GM10266 (cell line): Measurements from ENCODE around the gene KCNQ5.

Source experiments
- DNase-seq: peaks from one replicate; pipeline ENCODE4 v3.0.0; 2012; ENCODE audit errors: extremely low spot score
- TF ChIP-seq, protein P1 (sequence below): IDR thresholded peaks from 2 replicates; pipeline ENCODE4 v1.5.1; 2012; ENCODE audit warnings: mild to moderate bottlenecking, low read depth; ENCODE audit not compliant: control insufficient read depth, insufficient read depth; ENCODE audit errors: missing control alignments

KCNQ5 gene

DNA sequence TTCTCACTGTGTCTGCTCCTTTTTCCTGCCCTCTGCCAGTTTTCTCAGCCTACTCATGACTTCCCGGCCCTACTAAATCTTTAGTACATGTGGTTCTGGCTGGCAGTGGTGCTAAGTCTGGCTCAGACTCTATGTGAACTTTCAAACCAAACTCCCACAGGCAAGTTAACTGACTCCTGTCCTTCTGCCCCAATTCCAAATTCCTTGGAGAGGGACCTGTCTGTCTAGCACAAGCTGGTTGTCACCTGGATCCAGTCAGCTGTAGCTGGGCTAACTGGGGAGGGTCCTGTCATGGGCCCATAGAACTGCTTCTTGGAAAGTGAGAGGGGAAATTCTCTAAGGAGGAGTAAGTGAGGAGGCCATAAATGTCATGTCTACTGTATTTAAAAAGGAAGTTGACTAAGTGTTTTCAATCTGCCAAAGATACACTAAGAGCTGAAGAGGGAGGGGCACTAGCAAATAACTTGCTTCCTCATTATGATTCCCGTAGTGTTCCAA, 240.1 kb downstream of the KCNQ5 start:
- DNase-seq: peak; percentile 6
- TF ChIP-seq, protein P1, sequence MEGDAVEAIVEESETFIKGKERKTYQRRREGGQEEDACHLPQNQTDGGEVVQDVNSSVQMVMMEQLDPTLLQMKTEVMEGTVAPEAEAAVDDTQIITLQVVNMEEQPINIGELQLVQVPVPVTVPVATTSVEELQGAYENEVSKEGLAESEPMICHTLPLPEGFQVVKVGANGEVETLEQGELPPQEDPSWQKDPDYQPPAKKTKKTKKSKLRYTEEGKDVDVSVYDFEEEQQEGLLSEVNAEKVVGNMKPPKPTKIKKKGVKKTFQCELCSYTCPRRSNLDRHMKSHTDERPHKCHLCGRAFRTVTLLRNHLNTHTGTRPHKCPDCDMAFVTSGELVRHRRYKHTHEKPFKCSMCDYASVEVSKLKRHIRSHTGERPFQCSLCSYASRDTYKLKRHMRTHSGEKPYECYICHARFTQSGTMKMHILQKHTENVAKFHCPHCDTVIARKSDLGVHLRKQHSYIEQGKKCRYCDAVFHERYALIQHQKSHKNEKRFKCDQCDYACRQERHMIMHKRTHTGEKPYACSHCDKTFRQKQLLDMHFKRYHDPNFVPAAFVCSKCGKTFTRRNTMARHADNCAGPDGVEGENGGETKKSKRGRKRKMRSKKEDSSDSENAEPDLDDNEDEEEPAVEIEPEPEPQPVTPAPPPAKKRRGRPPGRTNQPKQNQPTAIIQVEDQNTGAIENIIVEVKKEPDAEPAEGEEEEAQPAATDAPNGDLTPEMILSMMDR: no peak

DNA sequence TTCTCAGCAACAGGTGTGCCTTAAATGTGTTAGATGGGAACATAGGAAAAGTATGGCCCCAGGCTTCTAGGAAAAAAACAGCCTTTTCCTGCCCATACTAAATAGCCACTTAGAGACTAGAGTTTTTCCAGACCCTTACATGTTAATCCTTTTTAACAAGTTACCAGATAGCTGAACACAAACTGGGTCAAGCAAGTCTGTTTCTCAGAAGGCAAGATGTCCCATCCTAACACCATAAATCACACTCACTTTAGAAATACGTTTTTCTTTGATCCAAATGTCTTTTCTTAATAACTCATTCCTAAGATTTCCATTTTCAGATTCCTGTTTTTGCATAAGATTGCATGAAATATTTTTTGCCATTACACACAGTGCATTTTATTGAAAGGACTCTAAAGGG, 241.3 kb downstream of the KCNQ5 start:
- TF ChIP-seq, protein P1: no peak
- DNase-seq: no peak

DNA sequence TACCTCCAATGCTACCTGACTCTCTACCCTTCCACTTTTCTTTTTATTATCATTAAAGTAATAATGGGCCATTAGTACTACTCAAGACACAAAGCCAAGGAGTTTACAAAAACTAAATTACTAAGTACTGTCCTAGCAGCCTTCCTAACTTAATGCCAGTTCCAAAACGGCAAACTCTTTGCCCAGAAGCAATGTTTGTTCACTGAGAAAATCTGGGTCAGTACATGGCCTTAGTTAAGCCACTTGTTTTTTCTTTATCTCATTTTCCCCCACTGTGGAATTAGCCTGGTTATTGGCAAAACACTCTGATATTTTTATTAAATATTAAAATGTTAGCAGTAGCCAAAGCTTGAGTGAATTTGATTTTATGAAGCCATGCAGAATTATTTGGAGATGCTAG, 242.4 kb downstream of the KCNQ5 start:
- no peak for DNase-seq
- TF ChIP-seq, protein P1: no peak

DNA sequence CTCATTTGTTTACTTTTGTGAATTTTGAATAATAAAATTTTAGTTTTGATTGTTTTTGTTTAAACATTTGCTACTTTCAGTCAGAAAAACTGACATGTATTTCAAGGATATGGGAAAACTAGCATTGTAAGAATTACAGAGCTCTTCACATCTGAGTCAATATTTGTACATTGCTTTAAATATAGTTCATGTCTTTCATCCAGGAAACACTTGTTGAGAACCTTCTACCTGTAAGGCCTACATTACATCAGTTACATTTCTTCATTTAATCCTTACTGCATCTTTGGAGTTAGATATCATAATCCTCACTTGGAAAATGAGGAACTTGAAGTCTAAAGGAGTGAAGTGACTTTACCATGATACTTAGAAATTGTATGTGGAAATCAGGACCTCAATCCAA, 242.9 kb downstream of the KCNQ5 start:
- TF ChIP-seq, protein P1: no peak
- no peak for DNase-seq

DNA sequence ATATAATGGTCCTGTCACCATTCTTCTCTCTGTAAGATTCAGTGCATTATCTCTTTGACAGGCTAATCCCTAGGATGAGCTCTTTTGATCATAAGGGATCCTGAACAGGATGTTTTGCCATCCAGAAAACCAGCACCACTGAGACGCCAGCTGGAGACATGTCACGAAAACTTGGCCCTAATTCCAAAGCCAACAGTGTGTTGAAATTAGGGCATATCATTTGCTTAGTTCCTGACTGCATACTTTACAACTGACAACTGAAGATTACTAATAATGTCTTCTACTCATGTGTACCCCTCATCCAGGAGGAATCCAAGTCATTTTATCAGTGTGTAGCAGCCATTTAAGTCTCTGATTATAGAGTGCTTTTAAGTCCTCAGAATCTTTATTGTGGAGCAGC, 243.6 kb downstream of the KCNQ5 start:
- DNase-seq: no peak
- TF ChIP-seq, protein P1: no peak

DNA sequence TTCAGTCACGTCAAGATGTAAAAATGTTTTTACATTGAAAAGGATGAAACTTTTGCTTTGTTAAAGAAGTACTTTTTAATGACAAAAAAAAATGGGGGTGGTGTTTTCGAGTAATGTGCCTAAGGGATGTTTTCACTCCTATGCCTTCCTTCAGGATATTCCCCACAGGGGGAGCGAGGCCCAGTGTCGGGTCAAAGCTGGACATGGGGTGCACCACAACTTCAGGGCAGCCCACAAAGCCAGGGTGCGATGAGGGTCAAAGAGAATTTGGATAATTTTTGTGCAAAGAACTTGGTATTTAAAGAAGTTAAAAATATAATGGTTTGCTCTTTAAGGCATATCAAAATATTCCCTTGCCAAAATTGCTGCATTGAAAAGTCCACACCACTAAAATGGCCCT, 247.8 kb downstream of the KCNQ5 start:
- no peak for DNase-seq
- TF ChIP-seq, protein P1: no peak

DNA sequence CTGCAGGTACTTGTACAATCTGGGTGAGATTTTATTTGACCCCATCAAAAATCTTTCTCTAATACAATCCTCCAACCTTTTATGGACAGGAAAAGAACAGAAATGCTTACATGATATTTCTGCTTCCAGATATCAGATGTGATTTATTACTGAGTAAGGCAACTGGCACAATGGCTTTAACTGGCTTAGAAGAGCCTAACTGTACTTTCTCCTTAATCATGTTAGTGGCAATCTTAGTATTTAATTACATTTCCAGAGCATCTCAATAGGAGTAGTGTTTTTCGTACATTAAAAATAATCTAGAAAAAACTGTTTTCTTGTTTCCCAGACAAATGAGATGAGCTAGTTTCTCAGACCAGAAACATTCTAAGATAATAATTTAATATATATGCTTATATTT, 251.6 kb downstream of the KCNQ5 start:
- TF ChIP-seq, protein P1: no peak
- no peak for DNase-seq
